Stimulated activated CD8-positive, alpha-beta memory T cell treated with anti-CD3 and anti-CD28 coated beads, Interleukin-15, amount 100 ng/mL, for 48 hours (primary cell): ENCODE data around the gene LCOR.

Experiments used
- DNase-seq, 2 donors: peaks; one replicate each; pipeline ENCODE4 v3.0.0-alpha.2; 2020; ENCODE audit warnings: low read depth in 2 of 2

LCOR gene

GRCh38 chr10:96890172-96890513 is 58.0 kb downstream of the LCOR start:
- DNase-seq, result no peak

GRCh38 chr10:96890580-96890979 is 58.5 kb downstream of the LCOR start:
- DNase-seq, result no peak

- DNase-seq, result no peak
Measured at GRCh38 chr10:96891840-96892239, 59.7 kb downstream of the LCOR start.

- no peak for DNase-seq
Measured at GRCh38 chr10:96895662-96896424, 63.7 kb downstream of the LCOR start.

- no peak for DNase-seq
Measured at GRCh38 chr10:96896884-96897589, 64.9 kb downstream of the LCOR start.

- DNase-seq, result no peak
Measured at GRCh38 chr10:96902117-96902516, 70.0 kb downstream of the LCOR start.

GRCh38 chr10:96902731-96903358 is 70.7 kb downstream of the LCOR start:
- DNase-seq, result no peak

- DNase-seq, result no peak
Measured at GRCh38 chr10:96904648-96905047, 72.5 kb downstream of the LCOR start.

GRCh38 chr10:96906864-96907263 is 74.8 kb downstream of the LCOR start:
- no peak for DNase-seq

- no peak for DNase-seq
Measured at GRCh38 chr10:96910488-96911395, 78.6 kb downstream of the LCOR start.

- no peak for DNase-seq
Measured at GRCh38 chr10:96912405-96912804, 80.3 kb downstream of the LCOR start.

GRCh38 chr10:96913906-96914305 is 81.8 kb downstream of the LCOR start:
- DNase-seq, result no peak

GRCh38 chr10:96917628-96918027 is 85.5 kb downstream of the LCOR start:
- DNase-seq, result no peak

GRCh38 chr10:96918214-96919002 is 86.3 kb downstream of the LCOR start:
- no peak for DNase-seq

GRCh38 chr10:96919785-96920430 is 87.8 kb downstream of the LCOR start:
- DNase-seq, result no peak

GRCh38 chr10:96921655-96922054 is 89.6 kb downstream of the LCOR start:
- no peak for DNase-seq

GRCh38 chr10:96922978-96923948 is 91.2 kb downstream of the LCOR start:
- no peak for DNase-seq

GRCh38 chr10:96924861-96925260 is 92.8 kb downstream of the LCOR start:
- no peak for DNase-seq

GRCh38 chr10:96930469-96930868 is 98.4 kb downstream of the LCOR start:
- no peak for DNase-seq
